OCI-LY7 (cell line): ENCODE results near the gene PSMG1. TPM values are rescaled to one million over a fixed set of nuclear protein-coding genes. Genes with fewer than 3 reads are reported as not detected.

Experiments
- BruUV-seq: library from RNA; stranded (reverse); fragments of 400-500 nt; replicated peaks from 2 replicates; lab custom pipeline; 2021; lab: Mats Ljungman, UMichigan
- CTCF ChIA-PET: fragments of 300-600 bp; sonication (Branson Sonifier 250); formaldehyde crosslinking; loops from one replicate; lab custom pipeline; 2022; ENCODE audit warnings: antibody characterized with exemption; ENCODE audit not compliant: unreplicated experiment; lab: Charles Lee
- POLR2A ChIA-PET: fragments of 300-600 bp; sonication (Branson Sonifier 250); formaldehyde crosslinking; loops from one replicate; lab custom pipeline; 2022; ENCODE audit warnings: antibody characterized with exemption; lab: Charles Lee
- DNase-seq: peaks from one replicate; pipeline ENCODE4 v3.0.0-alpha.2; 2015; ENCODE audit warnings: low spot score
- H2AFZ ChIP-seq: fragments of 200-600 bp; sonication (generic), shearing (Covaris generic); 2 replicates; pipeline ENCODE4 v1.6.1; 2014; ENCODE audit warnings: mild to moderate bottlenecking, antibody characterized with exemption, low read length, moderate library complexity
- H3K27ac ChIP-seq: fragments of 200-600 bp; sonication (generic); 2 replicates; pipeline ENCODE4 v1.5.1; 2014; ENCODE audit warnings: mixed run types, low read depth, mild to moderate bottlenecking, moderate library complexity, low read length, inconsistent platforms; ENCODE audit not compliant: poor library complexity, severe bottlenecking
- H3K36me3 ChIP-seq: fragments of 200-600 bp; sonication (generic); 2 replicates; pipeline ENCODE4 v1.6.1; 2014; ENCODE audit warnings: mild to moderate bottlenecking, antibody characterized with exemption, low read length, moderate library complexity, mixed read lengths; ENCODE audit not compliant: insufficient read depth
- H3K4me1 ChIP-seq: fragments of 200-600 bp; sonication (generic); 2 replicates; pipeline ENCODE4 v1.5.1; 2014; ENCODE audit warnings: mild to moderate bottlenecking, low read length; ENCODE audit not compliant: insufficient read depth, poor library complexity, severe bottlenecking
- H3K4me2 ChIP-seq: fragments of 200-600 bp; sonication (generic); 2 replicates; pipeline ENCODE4 v1.6.1; 2014; ENCODE audit warnings: mild to moderate bottlenecking, low read length
- H3K4me3 ChIP-seq: fragments of 200-600 bp; sonication (generic); 2 replicates; pipeline ENCODE4 v1.5.1; 2014; ENCODE audit warnings: mild to moderate bottlenecking, low read depth, low read length; ENCODE audit not compliant: poor library complexity, severe bottlenecking
- H3K79me2 ChIP-seq: fragments of 200-600 bp; sonication (generic); 2 replicates; pipeline ENCODE4 v1.6.1; 2016; ENCODE audit warnings: low read depth, mild to moderate bottlenecking, low read length, moderate library complexity, mixed read lengths; ENCODE audit not compliant: insufficient read depth
- H3K9me2 ChIP-seq: fragments of 200-600 bp; sonication (generic); 2 replicates; pipeline ENCODE4 v1.6.1; 2016; ENCODE audit warnings: mild to moderate bottlenecking, low read length, mixed read lengths; ENCODE audit not compliant: insufficient read depth
- H3K9me3 ChIP-seq: fragments of 200-600 bp; sonication (generic); 2 replicates; pipeline ENCODE4 v1.6.1; 2014; ENCODE audit warnings: mild to moderate bottlenecking, mixed run types, low read length, mixed read lengths
- H4K20me1 ChIP-seq: fragments of 200-600 bp; sonication (generic); 2 replicates; pipeline ENCODE4 v1.6.1; 2014; ENCODE audit warnings: mild to moderate bottlenecking, antibody characterized with exemption, low read length, moderate library complexity, mixed read lengths; ENCODE audit not compliant: insufficient read depth
- EZH2phosphoT487 ChIP-seq: fragments of 200-600 bp; sonication (generic); IDR thresholded peaks from 2 replicates; pipeline ENCODE4 v1.6.1; 2018; ENCODE audit warnings: low read depth, borderline replicate concordance, mild to moderate bottlenecking, mixed run types, antibody characterized with exemption, low read length, moderate library complexity, mixed read lengths
- intact Hi-C: fragments of 100-400 bp; cut with micrococcal nuclease; formaldehyde crosslinking; loops from one replicate; pipeline ENCODE4 v1.10.0; 2022; ENCODE audit not compliant: unreplicated experiment
- total RNA-seq, 2 experiments: library from RNA; depleted of rRNA in 1 of 2; stranded (reverse); fragments of >200 nt in 1 of 2; shearing (Covaris generic) in 1 of 2; gene quantifications; 2 replicates each; pipeline ENCODE4 v1.2.3, GENCODE V29; 2014 to 2022
- TF ChIP-seq, protein P1 (sequence below): fragments of 200-600 bp; sonication (generic); conservative IDR thresholded peaks from 2 replicates; pipeline ENCODE4 v1.5.1; 2014; ENCODE audit warnings: mild to moderate bottlenecking, antibody characterized with exemption, low read length, moderate library complexity, mixed read lengths

PSMG1 gene
- total RNA-seq, 2 experiments from 2014 or later, result 87.2 to 123 TPM

DNA sequence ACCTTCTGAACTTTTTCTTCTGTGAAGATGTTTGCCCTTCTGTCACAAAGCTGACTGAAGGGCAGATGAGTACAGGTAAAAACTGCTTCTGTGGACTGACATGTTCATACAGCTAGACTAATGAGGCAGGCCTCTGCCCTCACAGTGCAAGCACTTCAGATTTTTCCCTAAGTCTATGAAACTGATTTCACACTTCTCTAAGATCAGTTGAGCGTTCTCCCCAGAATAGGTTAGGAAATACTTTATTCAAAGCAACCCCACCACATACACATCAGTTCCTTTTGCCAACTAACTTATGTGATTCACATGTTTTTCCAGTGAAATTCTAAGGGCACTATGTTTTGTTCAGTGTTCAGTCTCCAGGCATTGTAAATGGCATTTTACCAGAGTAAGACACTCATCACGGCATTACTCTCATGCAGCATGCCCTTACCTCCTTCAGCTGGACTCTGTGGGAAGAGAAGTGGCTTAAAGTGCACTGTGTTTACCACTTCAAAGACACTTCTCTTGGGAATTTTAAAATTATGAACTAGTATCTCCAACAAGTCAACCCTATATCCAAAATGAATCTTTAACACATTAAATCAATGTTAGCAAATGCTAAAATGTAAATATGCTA lies 5.4 kb upstream of the PSMG1 start:
- no peak for DNase-seq
- H3K27ac ChIP-seq, result no peak overlapping the region
- H3K4me1 ChIP-seq, result peaks cover 22% of the 10 kb centered on the region
- H3K4me2 ChIP-seq, result no peak overlapping the region
- intact Hi-C loops, result loop anchor here (10.0 kb wide), 1 partner anchor 1824 kb away; the partner anchor contains the start of gene DYRK1A
- no peaks in the 10 kb centered on the region for H4K20me1 ChIP-seq
- H3K4me3 ChIP-seq, result no peak overlapping the region
- no peak for TF ChIP-seq EZH2phosphoT487
- TF ChIP-seq, protein P1, sequence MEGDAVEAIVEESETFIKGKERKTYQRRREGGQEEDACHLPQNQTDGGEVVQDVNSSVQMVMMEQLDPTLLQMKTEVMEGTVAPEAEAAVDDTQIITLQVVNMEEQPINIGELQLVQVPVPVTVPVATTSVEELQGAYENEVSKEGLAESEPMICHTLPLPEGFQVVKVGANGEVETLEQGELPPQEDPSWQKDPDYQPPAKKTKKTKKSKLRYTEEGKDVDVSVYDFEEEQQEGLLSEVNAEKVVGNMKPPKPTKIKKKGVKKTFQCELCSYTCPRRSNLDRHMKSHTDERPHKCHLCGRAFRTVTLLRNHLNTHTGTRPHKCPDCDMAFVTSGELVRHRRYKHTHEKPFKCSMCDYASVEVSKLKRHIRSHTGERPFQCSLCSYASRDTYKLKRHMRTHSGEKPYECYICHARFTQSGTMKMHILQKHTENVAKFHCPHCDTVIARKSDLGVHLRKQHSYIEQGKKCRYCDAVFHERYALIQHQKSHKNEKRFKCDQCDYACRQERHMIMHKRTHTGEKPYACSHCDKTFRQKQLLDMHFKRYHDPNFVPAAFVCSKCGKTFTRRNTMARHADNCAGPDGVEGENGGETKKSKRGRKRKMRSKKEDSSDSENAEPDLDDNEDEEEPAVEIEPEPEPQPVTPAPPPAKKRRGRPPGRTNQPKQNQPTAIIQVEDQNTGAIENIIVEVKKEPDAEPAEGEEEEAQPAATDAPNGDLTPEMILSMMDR, result no peak
- H3K36me3 ChIP-seq, result peaks cover 11% of the 10 kb centered on the region
- no peaks in the 10 kb centered on the region for H3K9me2 ChIP-seq
- H3K79me2 ChIP-seq, result peaks cover 9% of the 10 kb centered on the region; the same call in 1 of the 2 replicates
- BruUV-seq, result no TSS peak
- no peaks in the 10 kb centered on the region for H3K9me3 ChIP-seq
- no peak overlapping the region for H2AFZ ChIP-seq
- ChIA-PET POLR2A (no interaction called here), CTCF (no interaction called here)

DNA sequence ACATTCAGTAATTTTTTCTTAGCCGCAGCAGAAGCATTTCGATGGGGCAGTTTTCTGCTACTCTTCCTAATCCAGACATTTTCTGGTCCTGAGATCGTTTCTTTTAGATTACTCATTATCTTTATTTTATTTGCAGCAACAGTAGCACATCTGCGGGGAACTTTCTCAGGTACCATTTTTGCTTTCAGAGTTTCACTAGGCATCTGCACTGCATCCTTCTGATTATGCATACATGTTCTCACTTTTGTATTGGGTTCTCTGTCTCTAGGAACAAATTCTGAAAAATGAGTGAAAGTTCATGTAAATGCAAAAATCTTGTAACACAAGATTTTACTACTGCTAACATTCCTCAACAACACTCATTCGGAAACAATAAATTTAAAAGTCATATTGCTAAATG lies 3.9 kb upstream of the PSMG1 start:
- Histone ChIP-seq H3K4me2 (no peak overlapping the region), H4K20me1 (no peaks in the 10 kb centered on the region), H3K9me2 (no peaks in the 10 kb centered on the region), H3K9me3 (no peaks in the 10 kb centered on the region), H3K36me3 (peaks cover 4% of the 10 kb centered on the region; the same call in 1 of the 2 replicates), H3K4me3 (no peak overlapping the region), H3K4me1 (peaks cover 22% of the 10 kb centered on the region), H3K27ac (no peak overlapping the region), H3K79me2 (peaks cover 18% of the 10 kb centered on the region), H2AFZ (no peak overlapping the region)
- intact Hi-C loops, result loop anchor here (10.0 kb wide), 1 partner anchor 1822 kb away; the partner anchor contains the start of gene DYRK1A
- BruUV-seq, result no TSS peak
- DNase-seq, result no peak
- ChIA-PET CTCF (no interaction called here), POLR2A (interaction anchor here (0.6 to 1.0 kb wide), 3 partner anchors 83 to 200 kb away, joined by 3 to 4 read pairs (median 3); no protein-coding TSS in a partner anchor)
- no peak for TF ChIP-seq EZH2phosphoT487
- TF ChIP-seq, protein P1, result no peak

DNA sequence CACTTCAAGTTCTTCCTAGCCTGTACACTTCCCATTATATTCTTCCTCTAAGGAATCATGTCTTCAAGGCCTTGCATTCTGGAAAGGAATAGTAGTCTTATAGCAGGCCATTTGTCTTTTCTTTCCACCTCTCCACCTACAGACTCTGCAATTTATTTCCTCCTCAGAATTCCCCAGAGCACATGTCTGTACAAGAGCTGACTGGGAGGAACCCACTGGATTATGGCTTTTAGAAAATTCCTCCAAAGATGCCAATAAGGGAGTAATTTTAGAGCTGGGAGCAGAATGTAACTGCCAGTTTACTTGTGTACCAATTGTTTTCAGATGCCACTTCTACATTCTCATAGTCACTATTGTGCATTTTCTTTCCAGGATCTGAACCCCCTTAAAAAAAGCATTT lies 3.4 kb upstream of the PSMG1 start:
- Histone ChIP-seq H3K79me2 (peaks cover 22% of the 10 kb centered on the region), H3K9me2 (no peaks in the 10 kb centered on the region), H3K4me1 (peaks cover 25% of the 10 kb centered on the region), H3K36me3 (peaks cover 4% of the 10 kb centered on the region; the same call in 1 of the 2 replicates), H3K4me3 (no peak overlapping the region), H4K20me1 (no peaks in the 10 kb centered on the region), H3K27ac (no peak overlapping the region), H2AFZ (no peak overlapping the region), H3K4me2 (no peak overlapping the region), H3K9me3 (no peaks in the 10 kb centered on the region)
- POLR2A ChIA-PET, result interaction anchor here (0.6 to 1.0 kb wide), 3 partner anchors 84 to 201 kb away, joined by 3 to 4 read pairs (median 3); no protein-coding TSS in a partner anchor
- no TSS peak for BruUV-seq
- no peak for DNase-seq
- TF ChIP-seq, protein P1, result no peak
- TF ChIP-seq EZH2phosphoT487, result no peak
- intact Hi-C loops, result loop anchor here (10.0 kb wide), 1 partner anchor 1822 kb away; the partner anchor contains the start of gene DYRK1A
- CTCF ChIA-PET, result no interaction called here
